HG02798 (cell line): ENCODE measurements around the gene CMTR1.
"Not testable (repeated sequence)": the region's sequence is repeated elsewhere in the genome, so short reads cannot be mapped to it uniquely, and the experiment has no call there.

Experiments
- ATAC-seq: cut with Tn5 transposase; IDR thresholded peaks from one replicate; pipeline ENCODE4 v1.9.1; 2021; ENCODE audit warnings: mild to moderate bottlenecking; ENCODE audit not compliant: unreplicated experiment, poor library complexity

The CMTR1 gene

DNA sequence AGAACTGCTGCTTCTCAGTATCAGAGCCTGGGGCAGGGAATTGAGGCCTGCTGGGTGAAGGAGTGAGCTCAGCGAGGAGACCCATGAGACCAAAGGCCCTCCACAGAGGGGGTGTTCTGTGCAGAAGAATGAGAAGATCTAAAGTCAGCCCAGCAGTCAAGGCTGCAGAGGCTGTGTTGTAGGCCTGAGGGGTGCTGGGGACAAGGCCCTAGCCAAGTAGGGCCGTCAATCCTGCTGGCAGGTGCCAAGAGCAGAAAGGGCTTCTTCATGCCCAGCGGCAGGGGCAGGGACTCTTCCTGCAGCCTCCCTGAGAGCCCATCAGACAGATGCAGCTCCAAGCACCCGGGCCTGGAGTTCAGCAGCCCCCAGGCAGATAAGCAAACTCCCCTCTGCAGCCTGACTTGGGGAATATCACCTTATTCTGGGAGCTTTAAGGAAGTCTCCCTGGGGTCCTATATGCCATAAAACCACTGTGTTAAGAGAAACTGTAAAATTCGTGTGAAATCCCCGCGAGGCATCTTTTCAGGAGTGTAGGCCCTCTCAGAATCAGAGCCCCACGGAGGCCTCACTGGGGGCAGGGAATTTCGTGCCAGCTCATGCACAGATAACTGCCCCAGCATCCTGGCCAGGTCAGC is 57.6 kb downstream of the CMTR1 start:
- no peak for ATAC-seq

DNA sequence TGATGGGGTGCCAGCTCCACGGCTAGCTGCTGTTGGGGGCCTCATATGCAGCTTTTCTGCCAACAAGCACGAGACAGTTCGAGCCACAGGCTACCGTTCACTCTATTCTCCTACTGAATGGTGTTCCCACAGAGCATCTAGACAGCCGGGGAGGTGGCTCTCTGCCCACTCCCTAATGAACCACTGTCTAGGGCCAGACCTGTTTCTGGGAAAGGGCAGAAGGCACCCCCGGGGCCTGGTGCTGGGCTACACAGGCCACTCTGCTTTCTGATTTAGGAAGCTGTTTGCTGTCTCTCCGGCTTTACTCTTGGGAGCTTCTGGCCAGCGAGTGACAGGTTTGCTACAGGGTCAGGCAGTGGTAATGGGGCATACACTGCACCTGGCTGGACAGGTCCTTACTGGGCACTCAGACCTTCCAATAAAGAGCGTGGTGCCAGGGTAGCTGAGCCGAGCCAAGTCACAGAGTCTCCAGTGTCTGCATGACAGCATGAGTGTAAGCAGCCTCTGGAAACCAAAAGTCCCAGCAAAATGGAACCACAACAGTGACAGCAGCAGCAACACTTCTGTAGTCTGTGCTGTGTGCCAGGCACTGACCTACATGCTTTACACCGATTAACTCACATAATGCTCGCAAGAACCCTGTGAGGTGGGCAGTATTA is 58.3 kb downstream of the CMTR1 start:
- no peak for ATAC-seq

GRCh38 chr6:37491830-37492208 is 58.8 kb downstream of the CMTR1 start:
- ATAC-seq: no peak

DNA sequence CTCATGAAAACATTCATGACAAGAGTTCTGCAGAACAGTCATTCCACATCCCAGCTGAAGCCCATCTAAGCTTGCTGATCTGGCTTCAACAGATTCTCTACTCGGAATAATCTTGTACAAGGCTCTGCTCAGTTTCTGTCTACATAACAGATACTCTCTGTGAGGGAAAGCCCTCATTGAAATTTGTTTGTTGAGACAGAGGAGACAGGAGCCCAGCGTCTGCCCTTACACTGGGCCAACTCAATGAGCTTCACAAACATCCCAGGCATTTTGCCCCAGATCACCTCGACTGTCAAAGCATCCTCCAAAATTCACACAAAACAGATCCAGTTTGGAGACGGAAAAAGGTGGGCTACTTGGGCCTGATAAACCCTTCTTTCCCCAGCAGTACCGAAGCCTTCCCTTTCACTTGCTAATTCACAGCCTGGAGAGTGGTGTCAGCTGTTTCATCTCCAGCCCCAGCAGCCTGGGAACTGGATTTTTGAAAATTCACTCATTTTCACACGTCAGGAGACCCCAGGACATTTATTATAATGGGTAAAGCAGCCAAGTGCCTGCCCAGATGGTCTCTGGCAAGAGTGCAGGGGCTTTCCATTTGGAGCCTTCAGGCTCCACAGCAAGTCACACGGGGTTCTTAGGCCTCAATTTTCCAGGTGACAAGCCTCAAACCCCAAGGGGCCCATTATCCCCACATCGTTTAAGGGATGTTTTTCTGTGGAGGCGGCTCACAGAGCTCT is 59.4 kb downstream of the CMTR1 start:
- no peak for ATAC-seq

DNA sequence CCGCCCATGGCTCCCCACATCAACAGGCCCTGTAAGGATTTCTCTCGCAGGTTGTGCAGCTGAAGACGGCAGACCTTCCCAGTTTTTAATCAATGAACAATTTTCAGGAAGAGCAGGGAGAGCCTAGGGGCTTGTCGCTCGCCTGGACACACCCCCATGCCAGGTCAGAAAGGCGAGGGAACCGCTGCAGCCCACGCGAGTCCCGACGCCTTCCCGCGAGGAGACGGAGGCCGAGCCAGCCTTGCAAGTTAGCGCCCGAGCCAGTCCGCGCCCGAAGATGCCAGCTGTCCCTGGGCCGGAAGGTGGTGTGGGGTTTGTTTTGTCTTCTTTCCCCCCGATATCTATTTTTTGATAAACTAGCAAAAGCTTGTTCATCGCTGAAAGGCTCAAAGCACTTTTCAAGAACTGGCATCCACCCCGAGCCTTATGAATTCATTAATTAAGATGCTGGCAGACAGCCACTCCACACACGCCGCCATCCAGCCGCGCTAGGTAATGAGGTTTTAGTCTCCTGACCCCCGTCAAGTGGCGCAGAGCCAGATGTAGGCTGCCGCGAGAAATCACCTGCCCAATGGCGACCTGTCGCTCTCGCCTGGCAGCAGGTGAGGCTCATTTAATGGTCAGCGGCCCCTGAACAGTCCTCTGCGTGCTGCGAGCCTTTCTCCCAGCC is 60.1 kb downstream of the CMTR1 start:
- ATAC-seq: no peak

GRCh38 chr6:37493661-37493995 is 60.6 kb downstream of the CMTR1 start:
- no peak for ATAC-seq

- ATAC-seq: no peak
Measured at GRCh38 chr6:37495244-37495934, 62.4 kb downstream of the CMTR1 start.

GRCh38 chr6:37496951-37497885 is 64.2 kb downstream of the CMTR1 start:
- no peak for ATAC-seq

GRCh38 chr6:37499433-37500293 is 66.6 kb downstream of the CMTR1 start, which contains the start of gene CCDC167:
Gene CCDC167 (minus strand): TSS chr6:37499893. CDS start chr6:37499863, 30 bp downstream.
- ATAC-seq: peak; percentile 90

- no peak for ATAC-seq
Measured at GRCh38 chr6:37500294-37500608, 67.2 kb downstream of the CMTR1 start.

DNA sequence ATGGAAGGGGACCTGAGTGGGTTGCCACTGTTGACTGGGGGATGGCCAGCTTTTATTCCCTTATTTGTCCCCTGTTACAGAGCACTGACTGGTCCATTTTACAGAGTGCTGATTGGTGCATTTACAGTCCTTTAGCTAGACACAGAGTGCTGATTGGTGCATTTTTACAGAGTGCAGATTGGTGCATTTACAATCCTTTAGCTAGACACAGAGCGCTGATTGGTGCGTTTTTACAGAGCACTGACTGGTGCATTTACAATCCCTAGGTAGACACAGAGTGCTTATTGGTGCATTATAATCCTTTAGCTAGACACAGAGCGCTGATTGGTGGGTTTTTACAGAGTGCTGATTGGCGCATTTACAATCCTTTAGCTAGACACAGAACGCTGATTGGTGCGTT is 67.9 kb downstream of the CMTR1 start:
- not testable (repeated sequence) for ATAC-seq

DNA sequence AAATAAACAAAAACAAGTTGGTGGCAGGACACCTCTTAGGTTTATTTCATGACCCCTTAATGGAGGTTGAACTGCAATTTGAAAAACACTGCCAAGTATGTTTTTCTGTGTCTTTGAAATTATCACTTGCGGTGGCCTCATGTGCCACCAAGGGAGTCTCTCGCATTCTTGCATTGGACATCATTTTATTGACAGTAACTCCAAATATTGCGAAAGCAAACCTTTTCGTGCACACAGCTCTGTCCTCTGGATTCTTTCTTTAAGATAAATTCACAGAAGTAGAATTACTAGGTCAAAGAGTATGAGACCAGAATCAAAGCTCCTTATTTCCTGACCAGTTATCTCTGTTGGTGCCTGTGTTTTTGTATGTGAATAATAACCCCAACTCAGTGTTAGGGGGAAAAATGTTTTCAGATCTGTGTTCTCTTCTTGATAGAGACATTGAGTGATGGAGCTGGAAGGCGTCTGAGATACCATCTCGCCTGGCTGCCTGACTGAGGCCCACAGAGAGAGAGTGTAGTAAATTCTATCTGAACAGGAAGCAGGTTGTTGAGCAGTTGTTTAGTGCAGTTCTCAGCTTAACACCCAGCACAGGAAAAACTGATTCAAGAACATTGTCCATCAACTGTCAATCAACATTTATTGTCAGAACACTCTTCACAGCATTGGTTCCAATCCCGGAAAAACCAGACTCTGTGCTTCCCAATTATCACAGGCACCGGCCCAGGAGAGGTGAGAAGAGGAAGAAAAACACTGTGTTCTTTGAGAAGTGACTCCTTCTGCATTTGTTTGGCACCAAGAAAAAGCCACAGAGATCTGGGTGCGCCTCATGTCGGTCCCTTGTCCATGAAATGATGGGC is 68.8 kb downstream of the CMTR1 start:
- no peak for ATAC-seq

DNA sequence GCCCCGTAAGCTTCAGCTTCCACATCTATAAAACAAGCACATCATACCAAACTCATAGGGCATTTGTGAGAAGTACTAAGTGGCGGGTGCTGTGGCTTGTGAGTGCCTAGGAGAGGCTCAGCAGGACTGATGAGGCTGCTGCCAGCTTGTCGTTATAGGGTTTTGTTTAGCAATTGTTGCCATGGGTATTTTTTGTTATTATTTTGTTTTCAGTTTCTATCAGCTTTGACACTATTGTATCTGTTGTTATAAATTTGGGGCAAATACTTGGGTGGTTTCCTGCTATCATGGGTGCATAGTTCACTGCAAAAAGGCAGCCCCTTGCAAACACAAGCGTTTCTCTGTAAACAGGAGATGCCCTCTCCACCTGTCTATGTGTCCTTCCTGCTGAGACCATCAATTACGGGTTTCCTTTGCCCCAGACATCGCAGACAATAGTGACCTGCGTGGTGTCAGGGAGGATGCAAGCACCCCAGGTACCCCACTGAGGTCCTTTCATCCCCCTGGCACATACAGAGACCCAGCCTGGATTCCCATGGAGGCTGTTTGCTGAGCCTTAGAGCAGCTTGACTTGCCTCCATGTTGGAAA is 69.8 kb downstream of the CMTR1 start:
- no peak for ATAC-seq

GRCh38 chr6:37503309-37503965 is 70.4 kb downstream of the CMTR1 start:
- ATAC-seq: no peak

GRCh38 chr6:37504024-37504423 is 71.0 kb downstream of the CMTR1 start:
- no peak for ATAC-seq

GRCh38 chr6:37506479-37506878 is 73.5 kb downstream of the CMTR1 start:
- ATAC-seq: no peak

GRCh38 chr6:37507077-37507476 is 74.1 kb downstream of the CMTR1 start:
- ATAC-seq: no peak
